B cell (primary cell): ENCODE data around the gene NUP85.

Source experiments
- EZH2 ChIP-seq: IDR thresholded peaks from 2 replicates; pipeline ENCODE4 v1.6.1; 2012; ENCODE audit warnings: borderline replicate concordance, low read depth, mild to moderate bottlenecking, moderate library complexity, low read length; ENCODE audit not compliant: insufficient read depth, poor library complexity, severe bottlenecking
- TF ChIP-seq, protein P1 (sequence below): fragments of 200-600 bp; IDR thresholded peaks from one replicate; pipeline ENCODE4 v1.8.0; 2022; ENCODE audit warnings: antibody characterized with exemption, mild to moderate bottlenecking

GRCh38 chr17:75182569-75183436, 22.7 kb upstream of the NUP85 start, which contains the start of gene SUMO2:
- no peak for TF ChIP-seq EZH2
- TF ChIP-seq, protein P1, sequence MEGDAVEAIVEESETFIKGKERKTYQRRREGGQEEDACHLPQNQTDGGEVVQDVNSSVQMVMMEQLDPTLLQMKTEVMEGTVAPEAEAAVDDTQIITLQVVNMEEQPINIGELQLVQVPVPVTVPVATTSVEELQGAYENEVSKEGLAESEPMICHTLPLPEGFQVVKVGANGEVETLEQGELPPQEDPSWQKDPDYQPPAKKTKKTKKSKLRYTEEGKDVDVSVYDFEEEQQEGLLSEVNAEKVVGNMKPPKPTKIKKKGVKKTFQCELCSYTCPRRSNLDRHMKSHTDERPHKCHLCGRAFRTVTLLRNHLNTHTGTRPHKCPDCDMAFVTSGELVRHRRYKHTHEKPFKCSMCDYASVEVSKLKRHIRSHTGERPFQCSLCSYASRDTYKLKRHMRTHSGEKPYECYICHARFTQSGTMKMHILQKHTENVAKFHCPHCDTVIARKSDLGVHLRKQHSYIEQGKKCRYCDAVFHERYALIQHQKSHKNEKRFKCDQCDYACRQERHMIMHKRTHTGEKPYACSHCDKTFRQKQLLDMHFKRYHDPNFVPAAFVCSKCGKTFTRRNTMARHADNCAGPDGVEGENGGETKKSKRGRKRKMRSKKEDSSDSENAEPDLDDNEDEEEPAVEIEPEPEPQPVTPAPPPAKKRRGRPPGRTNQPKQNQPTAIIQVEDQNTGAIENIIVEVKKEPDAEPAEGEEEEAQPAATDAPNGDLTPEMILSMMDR, result no peak
